ENCODE measurements around the gene RNF130. TPM values are rescaled to one million over a fixed set of nuclear protein-coding genes. Genes with fewer than 3 reads are reported as not detected.

Gene RNF130
- total RNA-seq, 1 donor from 2014 or later = 49.8 TPM

DNA sequence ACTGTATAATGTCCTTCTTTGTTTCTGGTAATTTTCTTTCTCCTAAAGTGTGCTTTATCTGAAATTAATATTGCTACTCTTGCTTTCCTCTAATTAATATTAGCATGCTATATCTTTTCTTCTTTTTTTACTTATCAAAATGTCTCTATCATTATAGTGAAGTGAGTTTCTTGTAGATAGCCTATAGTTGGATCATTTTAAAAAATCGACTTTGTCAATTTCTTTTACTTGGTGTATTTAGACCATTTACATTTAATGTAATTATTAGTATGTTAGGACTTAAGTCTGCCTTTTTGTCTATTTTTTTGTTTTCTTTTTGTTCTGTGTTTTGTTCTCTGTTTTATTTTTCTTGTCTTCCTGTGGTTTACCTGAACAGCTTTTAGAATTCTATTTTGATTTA is 35.4 kb upstream of the RNF130 start:
- no peak for DNase-seq
- intact Hi-C loops (cut with DNase I) = no loop called here
- ATAC-seq (ENCODE audit: poor library complexity) = no peak

DNA sequence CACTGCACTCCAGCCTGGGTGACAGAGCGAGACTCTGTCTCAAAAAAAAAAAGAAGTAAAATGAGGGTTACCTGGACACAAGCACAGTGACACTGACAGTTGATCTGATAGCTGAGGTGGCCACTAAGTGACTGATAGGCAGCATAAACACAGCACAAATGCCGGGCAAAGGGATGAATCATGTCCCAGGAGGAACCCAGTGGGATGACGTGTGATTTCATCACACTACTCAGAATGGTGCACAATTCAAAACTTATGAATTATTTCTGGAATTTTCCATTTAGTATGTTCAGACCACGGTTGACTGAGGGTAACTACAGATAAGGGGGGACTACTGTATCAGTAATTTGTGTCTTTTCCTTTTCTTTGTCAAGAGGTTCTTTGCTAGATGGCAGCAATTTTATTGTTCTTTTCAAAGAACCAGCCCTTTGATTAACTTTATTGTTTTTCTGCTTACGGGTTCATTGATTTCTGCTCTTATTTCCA is 34.3 kb upstream of the RNF130 start:
- DNase-seq (no peak), ATAC-seq (ENCODE audit: poor library complexity) (no peak)
- intact Hi-C loops (cut with DNase I) = no loop called here

DNA sequence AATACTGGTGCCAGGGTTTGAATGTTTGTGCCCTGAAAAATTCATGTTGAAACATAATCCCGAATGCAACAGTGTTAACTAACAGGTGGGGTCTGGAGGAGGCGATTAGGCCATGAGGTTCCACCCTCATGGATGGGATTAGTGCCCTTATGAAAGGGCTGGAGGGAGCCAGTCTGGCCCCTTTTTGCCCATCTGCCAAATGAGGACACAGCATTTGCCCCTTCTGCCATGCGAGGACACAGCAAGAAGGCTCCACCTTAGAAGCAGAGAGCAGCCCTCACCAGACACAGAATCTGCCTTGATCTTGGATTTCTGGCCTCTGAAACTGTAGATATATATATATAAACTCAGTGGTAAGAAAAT is 32.6 kb upstream of the RNF130 start:
- intact Hi-C loops (cut with DNase I) = no loop called here

DNA sequence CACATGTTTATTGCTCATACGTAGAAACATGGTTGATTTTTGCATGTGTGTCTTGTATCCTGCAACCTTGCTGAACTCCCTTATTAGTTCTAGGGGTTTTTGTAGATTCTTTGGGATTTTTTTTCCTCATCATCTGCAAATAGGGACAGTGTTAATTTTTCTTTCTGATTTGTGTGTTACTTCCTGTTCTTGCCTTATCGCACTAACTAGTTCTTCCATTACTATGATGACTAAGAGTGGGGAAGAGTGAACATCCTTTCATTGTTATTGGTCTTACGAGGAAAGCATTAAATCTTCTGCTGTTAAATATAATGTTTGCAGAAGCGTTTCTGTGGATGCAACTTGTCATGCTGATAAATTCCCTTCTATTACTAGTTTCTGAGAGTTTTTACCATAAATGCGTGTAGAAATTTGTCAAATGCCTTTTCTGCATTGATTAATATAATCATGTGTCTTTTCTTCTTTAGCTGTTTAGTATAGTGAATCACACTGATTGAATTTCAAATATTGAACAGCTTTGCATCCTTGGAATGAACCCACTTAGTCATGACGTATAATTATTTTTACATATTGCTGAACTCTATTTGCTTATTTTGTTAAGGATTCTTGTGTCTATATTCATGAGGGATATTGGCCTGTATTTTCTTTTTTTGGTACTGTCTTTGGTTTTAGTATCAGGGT is 32.1 kb upstream of the RNF130 start:
- DNase-seq = no peak
- intact Hi-C loops (cut with DNase I) = no loop called here
- ATAC-seq (ENCODE audit: poor library complexity) = no peak

More for the DNA sequence above, 32.6 kb upstream of the RNF130 start:
- no peak for ATAC-seq (ENCODE audit: poor library complexity)
- DNase-seq = no peak

DNA sequence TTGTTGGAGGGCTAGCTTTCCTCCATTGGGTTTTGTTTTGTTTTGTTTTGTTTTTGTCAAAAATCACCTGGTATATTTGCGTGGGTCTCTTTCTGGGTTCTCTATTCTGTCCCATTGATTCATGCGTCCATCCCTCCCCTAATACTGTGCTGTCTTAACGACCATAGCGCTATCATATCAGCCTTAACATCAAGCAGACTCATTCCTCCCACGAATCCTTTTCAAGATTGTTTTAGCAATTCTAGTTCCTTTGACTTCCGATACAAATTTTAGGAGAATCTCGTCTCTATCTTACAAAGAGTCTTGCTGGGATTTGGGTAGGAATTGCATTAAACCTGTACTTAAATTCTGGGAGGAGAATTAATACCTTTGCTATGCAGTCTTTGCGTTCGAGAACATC is 31.1 kb upstream of the RNF130 start:
- DNase-seq (no peak), ATAC-seq (ENCODE audit: poor library complexity) (no peak)
- intact Hi-C loops (cut with DNase I) = no loop called here

DNA sequence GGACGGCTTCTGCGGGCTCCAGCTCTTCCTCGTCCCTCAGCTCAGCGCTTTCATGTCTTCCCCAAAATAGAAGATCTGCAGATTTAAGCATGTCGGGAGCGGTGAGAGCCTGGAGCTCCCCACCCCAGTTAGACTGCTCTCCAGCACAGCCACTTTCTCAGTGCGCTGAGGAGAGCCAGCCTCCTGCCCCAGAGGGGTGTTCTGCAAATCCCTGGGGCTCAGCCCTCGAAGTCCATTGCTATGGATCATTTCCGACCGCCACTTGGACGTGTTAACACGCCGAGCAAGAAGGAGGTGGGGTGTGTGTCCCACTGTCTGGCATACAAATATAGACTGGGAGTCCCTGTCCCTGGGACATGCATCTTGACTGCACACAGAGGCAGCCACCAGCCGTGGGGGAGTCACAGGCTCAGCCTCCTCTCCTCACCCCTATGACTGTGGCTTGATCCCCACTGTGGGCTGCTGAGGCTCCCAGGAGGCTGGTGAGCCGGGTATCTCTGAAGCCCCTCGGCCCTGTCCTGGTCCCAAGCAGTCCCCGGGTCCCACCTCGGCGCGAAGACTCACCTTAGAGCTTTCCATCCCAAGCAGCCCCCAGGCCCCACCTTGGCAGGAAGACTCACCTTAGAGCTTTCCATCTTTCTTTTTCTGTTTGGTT is 30.0 kb upstream of the RNF130 start:
- ATAC-seq (ENCODE audit: poor library complexity) (no peak), DNase-seq (no peak)
- intact Hi-C loops (cut with DNase I) = no loop called here

DNA sequence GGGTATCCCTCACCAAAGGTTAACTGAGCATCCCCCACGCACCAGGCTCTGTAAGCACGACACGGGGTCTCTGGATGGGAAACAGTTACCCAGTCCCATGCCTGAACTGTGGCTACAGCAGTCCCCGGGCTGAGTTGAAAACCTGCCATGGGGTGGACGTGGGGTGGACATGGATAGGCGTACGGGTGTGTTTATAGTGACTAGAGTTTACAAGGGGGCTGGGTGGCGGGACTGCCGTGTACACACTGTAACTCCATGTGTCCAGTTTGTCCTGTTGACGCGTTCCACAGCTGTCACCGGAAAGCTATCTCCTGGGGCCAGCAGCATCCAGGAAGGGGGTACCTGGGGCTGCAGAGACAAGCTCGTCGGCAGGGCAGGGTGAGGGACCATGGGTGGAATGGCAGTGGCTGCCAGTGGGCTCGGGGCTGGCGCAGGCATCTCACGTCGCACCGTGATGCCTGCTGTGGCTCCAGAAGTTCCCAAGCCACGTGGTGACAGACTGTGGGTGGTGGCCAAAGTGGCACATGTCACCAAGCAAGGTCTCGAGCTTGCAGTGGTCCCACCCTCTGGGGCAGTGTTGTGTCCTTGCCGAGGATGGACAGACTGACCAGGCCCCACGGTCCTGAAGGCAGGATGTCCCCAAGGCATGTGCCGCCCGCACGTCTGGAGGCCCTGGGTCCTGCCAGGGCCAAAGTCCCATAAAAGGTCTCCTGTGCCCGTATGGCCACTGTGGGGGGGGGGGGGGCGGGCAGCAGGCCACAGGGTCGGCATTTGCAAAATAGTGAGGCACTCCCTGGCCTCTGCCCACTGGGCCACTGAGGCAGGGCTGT is 29.3 kb upstream of the RNF130 start:
- intact Hi-C loops (cut with DNase I) = no loop called here
- ATAC-seq (ENCODE audit: poor library complexity) (no peak), DNase-seq (no peak)

DNA sequence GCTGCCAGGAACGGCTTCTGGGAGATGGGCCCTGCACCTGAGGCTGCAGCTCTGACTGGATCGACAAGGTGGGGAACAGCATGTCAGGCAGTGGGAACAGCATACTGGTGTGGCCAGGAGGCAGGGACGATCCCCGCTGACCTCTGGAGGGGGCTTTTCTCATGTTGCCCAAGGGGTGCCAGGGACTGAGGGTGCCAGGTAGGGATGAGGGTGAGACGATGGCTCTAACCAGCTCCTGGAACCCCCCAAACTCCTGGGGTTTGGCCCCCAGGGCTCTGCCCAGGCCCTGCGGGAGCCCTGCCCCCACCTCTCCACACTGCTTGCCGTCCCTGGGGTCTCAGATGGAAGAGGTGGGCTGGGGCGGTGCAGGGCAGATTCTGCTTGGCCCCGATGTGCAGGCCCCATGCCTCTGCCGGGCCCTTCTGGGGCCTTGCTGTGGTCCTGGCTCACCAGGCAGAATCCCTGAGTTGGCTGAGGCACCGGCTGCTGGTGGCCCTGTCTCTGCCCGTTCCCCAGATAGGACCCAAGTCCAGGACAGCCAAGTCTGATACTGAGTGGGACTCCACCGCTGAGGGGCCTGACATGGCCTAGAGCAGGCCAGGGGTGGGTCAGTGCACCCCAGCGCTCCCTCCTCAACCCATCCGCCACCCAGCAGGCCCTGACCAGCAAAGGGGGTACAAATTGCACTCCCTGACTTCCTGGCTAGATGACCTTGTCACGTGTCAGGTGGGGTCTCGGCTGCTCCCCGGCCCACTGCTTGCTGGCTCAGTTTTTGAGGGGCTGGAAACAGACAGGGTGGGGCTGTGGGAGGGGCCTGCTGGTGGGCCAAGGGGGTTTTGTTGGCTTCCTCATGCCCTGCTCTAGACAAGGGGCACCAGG is 28.4 kb upstream of the RNF130 start:
- DNase-seq (no peak), ATAC-seq (ENCODE audit: poor library complexity) (no peak)
- intact Hi-C loops (cut with DNase I) = no loop called here

DNA sequence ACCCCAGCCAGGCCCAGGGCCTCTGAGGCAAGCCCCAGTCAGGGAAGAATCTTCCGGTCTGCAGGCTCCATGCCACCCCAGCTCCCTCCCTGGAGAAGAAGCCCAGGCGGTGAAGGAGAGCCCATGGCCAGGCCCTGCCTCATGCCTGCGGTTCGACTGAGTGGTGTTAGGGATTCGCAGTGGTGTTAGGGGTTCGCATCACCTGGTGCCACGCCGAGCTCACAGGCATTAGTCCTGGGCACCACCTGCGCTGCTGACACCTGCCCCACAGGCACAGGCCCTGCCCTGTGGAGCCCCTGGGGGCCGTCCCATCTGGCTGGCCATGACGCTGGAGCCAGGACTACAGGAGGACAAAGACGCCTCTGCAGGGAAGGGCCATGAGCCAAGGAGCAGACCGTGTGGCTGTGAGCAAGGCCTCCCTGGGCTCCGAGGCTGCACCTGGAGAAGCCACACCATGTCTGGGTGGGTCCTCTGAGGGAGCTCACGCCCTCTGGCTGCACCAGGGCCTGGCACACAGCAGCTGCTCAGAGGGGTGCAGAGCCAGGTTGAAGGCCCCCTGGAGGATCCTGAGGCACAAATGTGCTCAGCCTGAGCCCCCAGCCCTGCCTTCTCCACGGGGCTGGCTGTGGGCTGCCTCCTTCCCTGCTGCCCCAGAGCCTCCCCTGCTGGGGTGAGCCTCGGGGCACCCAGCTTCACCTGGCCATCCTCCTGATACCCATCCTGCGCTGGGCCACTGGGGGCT is 27.6 kb upstream of the RNF130 start:
- ATAC-seq (ENCODE audit: poor library complexity) = no peak
- no peak for DNase-seq
- intact Hi-C loops (cut with DNase I) = no loop called here

DNA sequence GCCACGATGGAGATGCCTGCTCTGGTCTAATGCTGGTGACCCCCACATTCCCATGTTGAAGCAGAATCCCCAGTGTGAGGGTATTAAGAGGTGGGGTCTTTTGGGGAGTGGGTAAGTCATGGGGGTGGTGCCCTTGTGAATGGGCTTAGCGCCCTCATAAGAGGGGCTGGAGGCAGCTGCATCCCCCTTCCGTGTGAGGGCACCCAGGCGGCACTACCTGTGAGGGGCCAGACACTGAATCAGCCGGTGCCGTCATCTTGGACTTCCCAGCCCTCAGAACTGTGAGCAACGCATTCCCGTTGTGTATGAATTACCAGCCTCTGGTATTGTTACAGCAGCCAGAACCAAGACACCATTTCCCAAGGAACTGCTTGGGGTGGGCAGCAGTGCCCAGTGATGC is 27.0 kb upstream of the RNF130 start:
- ATAC-seq (ENCODE audit: poor library complexity) = no peak
- intact Hi-C loops (cut with DNase I) = no loop called here
- DNase-seq = no peak

DNA sequence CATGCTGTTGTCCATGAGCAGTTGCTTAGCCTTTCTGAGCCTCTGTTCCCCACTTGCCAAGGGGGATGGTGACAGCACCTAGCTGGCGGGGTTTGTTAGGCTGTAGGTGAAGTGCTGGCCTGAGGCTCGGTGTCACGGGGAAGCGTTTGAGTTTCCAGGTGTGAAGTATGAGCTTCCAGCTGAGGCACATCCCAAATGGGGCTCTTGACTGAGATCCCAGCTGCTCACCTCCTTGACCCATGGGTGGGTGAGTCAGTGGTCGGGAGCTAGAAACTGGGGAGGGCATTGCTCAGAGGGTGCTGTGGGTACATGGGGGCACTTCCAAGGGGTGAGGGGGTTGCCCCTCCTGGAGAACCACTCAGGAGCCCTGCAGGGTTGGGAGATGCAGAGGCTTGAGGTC is 26.4 kb upstream of the RNF130 start:
- DNase-seq (no peak), ATAC-seq (ENCODE audit: poor library complexity) (no peak)
- intact Hi-C loops (cut with DNase I) = no loop called here

DNA sequence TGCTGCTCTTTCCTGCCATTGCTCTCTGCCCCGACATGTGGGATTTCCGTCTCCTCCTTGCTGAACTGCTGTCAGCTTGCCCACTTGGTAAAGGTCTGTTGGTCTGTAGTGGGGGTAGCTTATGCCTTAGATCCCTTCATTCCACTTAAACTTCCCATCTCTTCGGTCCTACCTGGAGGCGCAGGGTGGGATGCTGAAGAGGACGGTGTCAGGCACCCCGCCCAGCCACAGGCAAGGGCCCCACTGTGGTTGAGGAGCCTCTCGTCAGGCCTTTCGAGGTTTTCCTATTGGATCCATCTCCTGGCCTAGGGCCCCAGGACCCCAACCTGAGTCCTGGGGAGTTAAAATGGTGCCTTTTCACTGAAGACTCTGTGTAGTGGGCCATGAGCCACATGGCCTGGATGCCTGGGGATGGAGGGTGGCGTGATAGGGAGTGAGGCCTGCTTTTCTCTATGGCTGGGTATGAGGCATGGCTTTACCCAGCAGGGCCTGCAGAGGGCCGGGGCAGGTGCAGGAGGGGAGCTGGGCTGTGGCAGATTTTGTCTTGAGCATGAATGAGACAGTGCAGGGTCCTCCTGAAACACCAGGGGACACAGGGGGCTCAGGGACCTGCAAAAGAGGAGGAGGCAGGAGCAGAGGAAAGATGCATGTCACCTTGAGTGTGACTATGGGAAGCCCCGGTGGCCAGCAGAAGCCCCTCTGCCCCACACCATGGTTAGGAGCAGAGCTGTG is 25.8 kb upstream of the RNF130 start:
- DNase-seq (no peak), ATAC-seq (ENCODE audit: poor library complexity) (no peak)
- intact Hi-C loops (cut with DNase I) = no loop called here

DNA sequence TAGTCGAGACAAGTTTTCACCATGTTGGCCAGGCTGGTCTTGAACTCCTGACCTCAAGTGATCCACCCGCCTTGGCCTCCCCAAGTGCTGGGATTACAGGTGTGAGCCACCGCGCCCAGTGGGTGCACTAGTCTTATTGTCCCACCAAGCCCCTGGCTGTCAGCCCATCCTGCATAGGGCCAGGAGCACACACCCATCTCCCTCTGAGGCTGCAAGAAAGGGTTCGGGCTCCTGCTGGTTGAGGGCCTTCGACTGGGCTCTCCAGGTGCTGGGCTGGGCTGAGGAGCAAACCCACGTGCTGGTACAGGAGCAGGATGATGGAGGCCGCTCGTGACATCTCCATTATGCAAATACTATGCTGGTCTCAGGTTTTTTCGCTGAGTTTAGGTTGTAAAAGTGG is 25.1 kb upstream of the RNF130 start:
- intact Hi-C loops (cut with DNase I) = no loop called here
- ATAC-seq (ENCODE audit: poor library complexity) = no peak
- DNase-seq = no peak

DNA sequence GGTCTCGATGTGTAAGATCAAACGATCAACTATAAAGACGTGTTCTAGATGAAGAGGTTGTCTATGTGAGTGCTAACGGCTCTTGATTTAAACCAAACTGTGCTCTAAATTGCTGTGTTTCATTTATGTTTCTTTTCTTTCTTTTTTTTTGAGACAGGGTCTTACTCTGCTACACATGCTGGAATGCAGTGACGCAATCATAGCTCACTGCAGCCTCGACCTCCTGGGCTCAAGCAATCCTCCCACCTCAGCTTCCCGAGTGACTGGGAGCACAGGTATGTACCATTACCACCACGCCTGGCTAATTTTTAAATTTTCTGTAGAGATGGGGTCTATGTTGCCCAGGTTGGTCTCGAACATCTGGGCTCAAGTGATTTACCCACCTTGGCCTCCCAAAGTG is 24.0 kb upstream of the RNF130 start:
- ATAC-seq (ENCODE audit: poor library complexity) = no peak
- intact Hi-C loops (cut with DNase I) = no loop called here
- no peak for DNase-seq

DNA sequence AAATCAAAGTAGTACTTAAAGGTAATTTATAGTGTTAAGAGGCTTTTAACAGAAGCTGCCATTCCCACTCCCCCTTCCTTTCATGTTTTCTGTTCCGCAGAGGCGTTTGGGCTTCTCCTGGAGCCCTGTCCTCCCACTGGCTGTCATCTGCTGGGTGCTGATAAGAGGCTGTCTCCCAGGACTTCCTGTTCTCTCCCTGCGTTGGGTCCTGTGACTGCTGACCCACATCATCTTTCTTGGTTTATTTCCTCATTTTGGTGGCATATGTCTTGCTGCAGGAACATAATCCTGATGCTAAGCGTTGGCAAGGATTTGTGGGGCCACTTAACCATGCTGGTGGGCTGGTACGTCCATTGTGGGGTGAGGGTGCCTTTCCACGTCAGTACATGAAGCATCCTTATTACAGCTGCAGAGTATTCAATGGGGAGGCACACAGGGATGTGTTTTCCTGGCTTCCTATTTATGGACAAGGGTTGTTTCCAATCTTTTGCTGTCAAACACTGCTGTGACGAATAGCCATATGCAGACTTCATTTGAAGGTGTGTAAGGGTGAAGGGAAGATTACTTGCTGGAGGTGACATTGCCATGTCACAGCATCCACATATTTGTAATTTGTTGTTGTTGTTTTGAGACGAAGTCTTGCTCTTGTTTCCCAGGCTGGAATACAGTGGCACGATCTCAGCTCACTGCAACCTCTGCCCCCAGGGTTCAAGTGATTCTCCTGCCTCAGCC is 22.3 kb upstream of the RNF130 start:
- ATAC-seq (ENCODE audit: poor library complexity) (peak; percentile 46), DNase-seq (no peak)
- intact Hi-C loops (cut with DNase I) = loop anchor here (5.0 kb wide), 1 partner anchor 107 kb away; no protein-coding TSS in a partner anchor

DNA sequence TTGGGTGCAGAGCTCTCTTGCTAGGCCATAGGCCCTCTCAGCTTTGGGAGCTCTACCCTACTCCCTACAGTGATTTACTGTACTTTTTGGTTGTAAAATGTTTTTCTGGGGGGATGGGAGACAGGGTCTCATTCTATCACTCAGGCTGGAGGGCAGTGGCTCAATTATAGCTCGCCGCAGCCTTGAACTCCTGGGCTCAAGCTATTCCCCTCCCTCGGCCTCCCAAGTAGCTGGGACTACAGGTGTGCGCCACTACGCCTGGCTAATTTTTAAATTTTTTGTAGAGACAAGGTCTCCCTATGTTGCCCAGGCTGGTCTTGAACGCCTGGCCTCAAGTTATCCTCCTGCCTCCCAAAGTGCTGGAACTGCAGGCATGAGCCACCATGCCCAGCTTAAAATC is 21.7 kb upstream of the RNF130 start:
- intact Hi-C loops (cut with DNase I) = loop anchor here (5.0 kb wide), 1 partner anchor 106 kb away; no protein-coding TSS in a partner anchor
- DNase-seq (no peak), ATAC-seq (ENCODE audit: poor library complexity) (no peak)
